HT-29 (cell line): ENCODE measurements around the gene ZEB2. TPM values are rescaled to one million over a fixed set of nuclear protein-coding genes. Genes with fewer than 3 reads are reported as not detected.

Experiments
- DNase-seq: peaks from one replicate; pipeline ENCODE4 v3.0.0-alpha.2; 2015; ENCODE audit warnings: low spot score
- total RNA-seq: library from RNA; depleted of rRNA; stranded (reverse); fragments of >200 nt; shearing (Covaris generic); gene quantifications from 2 replicates; pipeline ENCODE4 v1.2.3, GENCODE V29; 2014

The ZEB2 gene
- total RNA-seq, 1 experiment from 2014 or later: not detected

DNA sequence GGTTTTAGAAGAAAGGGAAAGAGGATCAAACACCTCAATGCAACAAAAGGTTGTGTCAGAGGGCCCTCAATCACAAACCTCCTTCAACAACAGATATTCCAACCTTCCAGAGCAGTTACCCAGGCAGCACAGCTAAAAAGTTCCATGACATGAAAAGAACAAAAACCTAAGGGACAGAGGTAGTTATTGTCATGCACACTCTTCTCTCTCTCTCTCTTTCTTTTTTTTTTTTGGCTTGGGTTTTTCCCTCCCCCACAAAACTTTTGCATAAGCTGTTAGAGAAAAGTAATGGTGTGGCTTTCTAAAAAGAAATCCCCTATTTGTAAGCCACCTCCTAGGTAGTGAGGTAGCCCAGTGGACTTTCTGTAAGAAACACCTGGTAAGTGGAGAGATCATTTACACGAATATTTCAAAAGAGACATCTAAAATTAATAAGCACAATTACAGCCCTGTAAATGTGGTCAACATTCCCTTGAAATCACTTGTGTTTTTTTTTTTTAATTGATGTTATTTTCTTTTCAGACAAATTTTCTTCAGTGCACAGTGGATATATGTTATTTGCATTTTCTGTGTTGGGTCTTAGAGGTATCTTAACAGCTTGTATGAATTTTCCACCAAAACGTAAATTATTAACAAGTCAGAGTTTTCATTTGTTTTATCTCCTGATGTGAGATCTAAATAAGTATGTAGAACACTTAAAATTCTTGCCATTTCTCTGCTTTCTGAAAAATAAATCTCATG, 48.4 kb downstream of the ZEB2 start:
- no peak for DNase-seq

GRCh38 chr2:144470816-144471215, 49.1 kb downstream of the ZEB2 start:
- DNase-seq: no peak

DNA sequence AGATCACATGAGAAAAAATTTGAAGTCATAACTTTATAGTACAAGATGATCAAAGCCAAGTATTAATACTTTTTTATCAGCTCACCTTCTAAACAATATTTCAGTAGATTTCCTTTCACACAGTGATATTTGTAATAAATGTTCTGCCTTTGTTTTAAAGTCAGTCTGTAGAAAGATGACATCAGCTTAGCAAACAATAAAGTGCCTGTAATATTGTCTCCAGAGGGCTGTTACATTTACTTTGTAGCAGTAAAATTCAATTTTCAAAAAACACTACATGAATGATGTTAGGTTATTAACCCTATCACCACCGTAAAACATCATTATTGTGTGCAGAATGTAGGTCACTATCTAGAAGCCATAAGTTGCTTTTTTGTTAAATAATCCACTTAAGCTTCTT, 49.6 kb downstream of the ZEB2 start:
- no peak for DNase-seq

DNA sequence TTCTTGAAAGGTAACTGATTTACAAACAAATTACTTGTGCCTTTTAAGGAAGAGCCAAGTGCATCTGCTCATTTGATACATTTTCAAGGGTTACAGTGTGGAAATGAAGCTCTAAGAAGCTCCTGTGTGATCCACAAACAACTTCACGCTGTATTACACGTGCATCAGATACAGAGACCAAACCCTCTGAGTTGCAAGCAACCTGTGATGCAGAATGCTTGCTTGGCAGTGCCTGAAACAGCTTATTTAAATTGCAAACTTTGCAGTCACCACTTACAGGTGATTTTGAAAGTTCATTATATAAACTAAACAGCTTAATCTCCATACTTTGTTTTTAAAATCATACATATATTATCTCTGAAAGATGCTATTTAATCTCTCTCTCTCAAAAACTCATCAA, 50.1 kb downstream of the ZEB2 start:
- no peak for DNase-seq

- DNase-seq: no peak
Observed at GRCh38 chr2:144468823-144469595, 50.9 kb downstream of the ZEB2 start.

GRCh38 chr2:144467502-144468137, 52.3 kb downstream of the ZEB2 start:
- DNase-seq: no peak

DNA sequence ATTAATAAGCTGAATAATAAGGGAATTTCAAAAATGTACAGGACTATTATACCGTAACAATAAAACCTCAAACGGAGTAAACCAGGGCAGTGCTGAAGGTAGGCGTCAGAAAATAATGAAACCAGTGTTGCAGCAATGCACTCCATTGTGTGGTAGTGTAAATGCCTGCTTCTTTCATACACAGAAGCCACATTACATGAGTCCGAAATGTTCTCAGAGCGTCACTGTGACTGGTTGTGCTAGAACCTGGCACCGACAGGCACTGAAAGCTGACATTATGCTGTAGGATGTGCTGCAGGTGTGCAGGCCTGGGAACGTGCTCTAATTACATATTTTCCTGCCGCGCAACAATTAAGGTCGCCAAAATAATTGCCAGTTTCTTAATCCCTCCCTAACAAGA, 53.3 kb downstream of the ZEB2 start:
- no peak for DNase-seq

DNA sequence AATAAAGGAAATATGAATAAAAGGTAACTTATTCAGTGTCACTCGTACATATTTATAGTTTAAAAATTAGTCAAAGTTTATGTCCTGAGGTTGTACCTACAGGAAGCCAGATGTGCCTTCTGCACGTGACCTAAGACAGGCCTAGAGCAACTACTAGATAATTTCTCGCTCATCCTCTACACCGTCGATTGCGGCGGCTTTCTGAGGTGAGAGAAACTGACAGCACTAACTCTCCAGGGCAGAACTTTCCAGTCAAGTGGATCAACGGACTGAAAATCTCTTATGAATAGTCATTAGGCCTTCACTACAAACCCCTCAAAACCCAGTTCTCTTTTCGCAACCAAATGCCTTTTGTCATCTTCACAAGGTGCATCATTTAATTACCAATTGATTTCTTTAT, 54.2 kb downstream of the ZEB2 start:
- no peak for DNase-seq

- DNase-seq: no peak
Observed at GRCh38 chr2:144464730-144465129, 55.2 kb downstream of the ZEB2 start.

DNA sequence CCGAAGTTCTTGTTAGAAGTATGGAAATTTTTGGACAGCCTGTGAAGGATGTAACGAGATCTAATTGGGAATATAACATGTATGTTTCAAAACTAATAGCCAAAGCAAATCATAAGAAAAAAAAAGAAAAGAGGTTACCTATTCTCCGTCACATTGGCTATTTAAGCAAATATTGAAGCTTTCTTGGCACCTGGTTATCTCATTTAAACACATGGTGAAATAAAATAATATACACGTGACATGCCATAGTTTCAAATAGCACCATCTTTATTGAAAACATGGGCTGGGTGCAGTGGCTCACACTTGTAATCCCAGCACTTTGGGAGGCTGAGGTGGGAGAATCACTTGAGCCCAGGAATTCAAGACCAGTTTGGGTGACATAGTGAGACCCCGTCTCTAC, 56.7 kb downstream of the ZEB2 start:
- DNase-seq: no peak

- DNase-seq: no peak
Observed at GRCh38 chr2:144462266-144462665, 57.7 kb downstream of the ZEB2 start.

GRCh38 chr2:144461308-144461766, 58.6 kb downstream of the ZEB2 start:
- no peak for DNase-seq

DNA sequence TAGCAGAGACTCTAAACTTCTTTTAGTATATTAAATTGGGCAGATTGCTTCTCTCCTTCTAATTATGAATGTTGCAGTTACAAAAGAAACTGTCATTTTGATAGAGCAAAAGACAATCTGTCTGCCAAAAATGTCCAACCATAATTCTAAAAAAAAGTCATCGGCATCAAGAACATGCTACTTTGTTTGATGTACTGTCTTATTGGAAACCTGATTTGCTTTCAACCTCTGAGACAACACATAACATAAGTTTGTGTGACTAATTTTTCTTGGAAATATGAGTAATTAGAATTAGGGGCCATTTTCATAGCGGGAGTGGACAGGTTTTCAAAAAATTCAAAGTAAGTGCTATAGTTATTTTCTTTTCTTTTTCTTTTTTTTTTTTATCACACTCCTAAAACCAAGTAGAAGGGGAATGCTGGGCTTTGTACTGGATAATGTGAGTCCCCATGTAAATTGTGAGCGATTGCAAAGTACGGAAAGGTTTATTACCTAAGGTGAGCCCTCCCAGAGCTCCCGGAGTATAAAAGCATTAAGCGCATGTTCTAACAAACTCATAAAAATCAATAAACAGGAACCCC, 59.1 kb downstream of the ZEB2 start:
- no peak for DNase-seq

- no peak for DNase-seq
Observed at GRCh38 chr2:144459937-144460336, 60.0 kb downstream of the ZEB2 start.

GRCh38 chr2:144459286-144459685, 60.6 kb downstream of the ZEB2 start:
- DNase-seq: no peak

DNA sequence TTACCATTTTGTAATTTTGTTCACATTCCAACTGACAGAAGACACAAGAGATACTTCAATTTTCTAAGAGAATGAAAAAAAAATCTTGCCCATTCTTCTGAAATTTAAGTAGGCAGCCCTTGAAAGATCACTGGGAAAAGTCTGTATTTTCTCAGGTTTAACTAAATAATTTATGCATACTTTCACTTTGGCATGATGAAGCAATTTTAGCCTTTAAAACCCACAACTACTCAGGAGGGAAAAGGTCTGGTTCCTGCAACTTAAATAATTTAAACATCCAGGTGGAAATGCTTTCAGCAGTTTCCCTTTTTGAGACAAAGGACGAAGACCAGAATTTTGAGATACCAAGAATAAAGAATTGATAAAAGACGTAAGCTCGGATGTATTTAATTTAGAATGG, 61.4 kb downstream of the ZEB2 start:
- DNase-seq: no peak

DNA sequence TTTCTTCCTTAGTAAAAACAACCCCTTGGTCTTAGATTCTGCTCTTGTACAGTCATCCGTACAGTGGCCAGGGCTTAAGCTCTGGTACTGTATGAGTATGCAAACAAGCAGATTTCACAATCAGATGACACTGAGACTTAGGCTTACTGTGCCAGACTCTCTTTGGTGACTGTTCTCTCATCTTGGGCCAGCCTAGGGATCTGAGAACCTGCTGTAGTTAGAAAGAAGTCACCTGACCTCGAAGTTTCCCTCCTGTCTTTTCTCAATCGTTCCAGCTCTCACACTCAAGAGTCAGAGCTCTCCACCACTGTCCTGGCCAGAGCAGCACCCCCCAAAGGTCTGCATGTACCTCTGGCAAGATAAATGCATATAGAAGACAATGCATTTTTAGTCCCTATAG, 63.2 kb downstream of the ZEB2 start:
- DNase-seq: no peak

- no peak for DNase-seq
Observed at GRCh38 chr2:144455987-144456386, 63.9 kb downstream of the ZEB2 start.

GRCh38 chr2:144454466-144455287, 65.2 kb downstream of the ZEB2 start:
- DNase-seq: no peak

DNA sequence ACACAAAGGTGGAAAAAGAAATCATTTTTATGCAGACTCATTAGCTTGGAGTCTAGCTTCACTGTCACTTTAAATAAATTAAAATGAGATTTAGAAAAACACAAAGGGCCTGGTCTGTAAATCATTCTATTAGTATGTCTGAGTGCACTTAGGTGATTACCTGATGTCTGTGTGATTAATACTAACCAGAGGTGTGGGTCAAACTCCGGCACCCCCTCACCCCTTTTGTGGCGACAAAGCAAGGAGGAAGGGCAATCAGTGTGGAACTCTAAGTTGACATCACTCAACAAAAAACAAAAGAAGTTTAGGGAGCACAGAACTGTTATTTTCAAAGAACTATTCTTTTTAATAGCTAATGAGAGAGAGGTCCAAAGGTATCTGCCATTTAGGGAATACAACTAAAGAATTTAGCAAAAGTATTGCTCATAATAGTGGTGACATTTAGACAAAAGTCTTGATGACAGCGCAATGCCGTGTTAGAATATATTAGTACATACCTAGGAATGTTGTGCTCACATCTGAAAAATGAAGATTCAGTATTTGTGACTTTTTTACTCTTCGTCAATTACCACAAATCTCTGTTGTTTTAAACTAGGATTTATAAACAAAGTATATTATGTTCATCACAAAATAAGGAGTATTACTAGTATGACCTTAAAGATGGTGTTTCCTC, 66.3 kb downstream of the ZEB2 start:
- no peak for DNase-seq

GRCh38 chr2:144452989-144453336, 67.0 kb downstream of the ZEB2 start:
- no peak for DNase-seq
